WTC11 (cell line): ENCODE results near the gene TUSC7. TPM values are rescaled to one million over a fixed set of nuclear protein-coding genes. Genes with fewer than 3 reads are reported as not detected.

Experiments
- ATAC-seq: fragments of 200-7000 bp; cut with Tn5 transposase; 2 replicates; pipeline ENCODE4 v1.10.0; 2021; ENCODE audit warnings: mild to moderate bottlenecking, moderate library complexity
- CTCF ChIA-PET: fragments of 300-600 bp; sonication (Branson Sonifier 250); formaldehyde crosslinking; loops from one replicate; lab custom pipeline; 2021; ENCODE audit warnings: antibody characterized with exemption; lab: Charles Lee
- POLR2A ChIA-PET: fragments of 350-600 bp; sonication (Branson Sonifier 250); formaldehyde crosslinking; loops from one replicate; lab custom pipeline; 2021; ENCODE audit warnings: antibody characterized with exemption; lab: Charles Lee
- DNase-seq: peaks from one replicate; pipeline ENCODE4 v3.0.0; 2021; ENCODE audit warnings: low spot score
- H3K27ac Mint-ChIP-seq: 2 replicates; pipeline ENCODE4 v1.8.0; 2021; ENCODE audit warnings: mixed read lengths
- H3K27me3 Mint-ChIP-seq: 2 replicates; pipeline ENCODE4 v1.8.0; 2021; ENCODE audit warnings: low read depth, mild to moderate bottlenecking, moderate library complexity, mixed read lengths
- H3K36me3 Mint-ChIP-seq: 2 replicates; pipeline ENCODE4 v1.8.0; 2021; ENCODE audit warnings: mixed read lengths
- H3K4me1 Mint-ChIP-seq: 2 replicates; pipeline ENCODE4 v1.8.0; 2022; ENCODE audit warnings: mixed read lengths
- H3K4me3 Mint-ChIP-seq: 2 replicates; pipeline ENCODE4 v1.8.0; 2021; ENCODE audit warnings: mild to moderate bottlenecking, moderate library complexity, mixed read lengths
- H3K9me3 Mint-ChIP-seq: 2 replicates; pipeline ENCODE4 v1.8.0; 2021; ENCODE audit warnings: mixed read lengths
- CREB1 ChIP-seq: sonication (generic); formaldehyde crosslinking; IDR thresholded peaks from 2 replicates; pipeline ENCODE4 v1.8.0; 2023; ENCODE audit warnings: mild to moderate bottlenecking, missing genetic modification reagents
- EMX1 ChIP-seq: fragments of 250-450 bp; sonication (Bioruptor Pico); IDR thresholded peaks from 2 replicates; pipeline ENCODE4 v1.8.0; 2021; ENCODE audit warnings: mild to moderate bottlenecking
- HMGA2 ChIP-seq: fragments of 250-450 bp; sonication (Bioruptor Pico); IDR thresholded peaks from 2 replicates; pipeline ENCODE4 v1.4.0; 2021; ENCODE audit warnings: mild to moderate bottlenecking, moderate library complexity
- NR2C2 ChIP-seq: sonication (generic); formaldehyde crosslinking; IDR thresholded peaks from 2 replicates; pipeline ENCODE4 v1.8.0; 2022; ENCODE audit warnings: mild to moderate bottlenecking, missing genetic modification reagents
- SP1 ChIP-seq: sonication (generic); formaldehyde crosslinking; conservative IDR thresholded peaks from 2 replicates; pipeline ENCODE4 v1.8.1; 2022; ENCODE audit warnings: missing genetic modification reagents
- STAT6 ChIP-seq: sonication (generic); formaldehyde crosslinking; conservative IDR thresholded peaks from 2 replicates; pipeline ENCODE4 v1.8.1; 2023; ENCODE audit warnings: mild to moderate bottlenecking, low read depth, missing genetic modification reagents, moderate library complexity
- TEAD4 ChIP-seq: sonication (generic); formaldehyde crosslinking; IDR thresholded peaks from 2 replicates; pipeline ENCODE4 v1.8.0; 2022; ENCODE audit warnings: mild to moderate bottlenecking, missing genetic modification reagents
- ZBTB21 ChIP-seq: sonication (generic); formaldehyde crosslinking; IDR thresholded peaks from 2 replicates; pipeline ENCODE4 v1.8.1; 2023; ENCODE audit warnings: mild to moderate bottlenecking, missing genetic modification reagents, borderline replicate concordance
- ZNF121 ChIP-seq: sonication (generic); formaldehyde crosslinking; IDR thresholded peaks from 2 replicates; pipeline ENCODE4 v1.8.0; 2023; ENCODE audit warnings: missing genetic modification reagents
- ZNF219 ChIP-seq: sonication (generic); formaldehyde crosslinking; IDR thresholded peaks from 2 replicates; pipeline ENCODE4 v1.8.0; 2023; ENCODE audit warnings: missing genetic modification reagents, mild to moderate bottlenecking, borderline replicate concordance
- ZNF281 ChIP-seq: sonication (generic); formaldehyde crosslinking; IDR thresholded peaks from 2 replicates; pipeline ENCODE4 v1.8.0; 2023; ENCODE audit warnings: mild to moderate bottlenecking, missing genetic modification reagents
- ZNF396 ChIP-seq: fragments of 250-450 bp; sonication (Bioruptor Pico); IDR thresholded peaks from 2 replicates; pipeline ENCODE4 v1.8.0; 2021; ENCODE audit warnings: mild to moderate bottlenecking, moderate library complexity, borderline replicate concordance
- total RNA-seq: library from RNA; stranded (reverse); gene quantifications from 3 replicates; pipeline ENCODE4 v1.2.3, GENCODE V29; 2021
- TF ChIP-seq, protein P1 (sequence below): sonication (generic); formaldehyde crosslinking; IDR thresholded peaks from 2 replicates; pipeline ENCODE4 v1.8.1; 2022; ENCODE audit warnings: low read depth, missing genetic modification reagents, borderline replicate concordance
- TF ChIP-seq, protein P2 (sequence below): sonication (generic); formaldehyde crosslinking; conservative IDR thresholded peaks from 2 replicates; pipeline ENCODE4 v1.8.1; 2022; ENCODE audit warnings: mild to moderate bottlenecking, missing genetic modification reagents
- TF ChIP-seq, protein P3 (sequence below): sonication (generic); formaldehyde crosslinking; IDR thresholded peaks from 2 replicates; pipeline ENCODE4 v1.8.0; 2023; ENCODE audit warnings: missing genetic modification reagents, mild to moderate bottlenecking, borderline replicate concordance

The TUSC7 gene
- total RNA-seq, 1 experiment from 2014 or later: not detected

DNA sequence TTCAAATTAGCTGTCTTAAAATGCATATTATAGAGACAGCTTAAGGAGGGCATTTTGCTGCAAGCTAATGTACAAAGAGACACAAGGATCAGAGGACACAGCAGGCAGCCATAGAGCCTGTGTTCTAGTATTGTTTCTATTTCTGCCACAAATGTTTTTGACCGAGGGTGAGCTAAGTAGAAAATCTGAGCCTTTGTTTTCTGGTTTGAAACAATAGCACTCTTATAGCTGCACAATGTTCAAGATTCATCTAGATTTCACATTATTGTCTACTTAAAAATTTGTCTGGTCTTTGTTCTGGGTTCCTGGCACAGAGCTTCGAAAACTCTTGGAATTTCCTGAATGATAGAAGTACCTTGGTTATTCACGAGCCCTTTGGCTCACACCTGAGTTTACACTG, 40.0 kb upstream of the TUSC7 start:
- ATAC-seq (no peak), DNase-seq (no peak)
- Mint-ChIP-seq H3K9me3 (peaks cover 3% of the 10 kb centered on the region; the same call in 1 of the 2 replicates), H3K36me3 (no peaks in the 10 kb centered on the region), H3K27me3 (no peaks in the 10 kb centered on the region), H3K27ac (no peak overlapping the region), H3K4me3 (no peak overlapping the region), H3K4me1 (peaks cover 15% of the 10 kb centered on the region)
- ChIA-PET CTCF (interaction anchor here (1.0 kb wide), 1 partner anchor 101 kb away, joined by 3 read pairs; no protein-coding TSS in a partner anchor), POLR2A (interaction anchor here (0.6 kb wide), 1 partner anchor 797 kb away, joined by 4 read pairs; no protein-coding TSS in a partner anchor)
- TF ChIP-seq ZNF281 (CRISPR knock-in tag): no peak
- no peak for TF ChIP-seq ZBTB21 (CRISPR knock-in tag)
- TF ChIP-seq CREB1 (CRISPR knock-in tag): no peak
- no peak for TF ChIP-seq TEAD4 (CRISPR knock-in tag)
- TF ChIP-seq ZNF219 (CRISPR knock-in tag): no peak
- TF ChIP-seq STAT6: no peak
- TF ChIP-seq, protein P1, sequence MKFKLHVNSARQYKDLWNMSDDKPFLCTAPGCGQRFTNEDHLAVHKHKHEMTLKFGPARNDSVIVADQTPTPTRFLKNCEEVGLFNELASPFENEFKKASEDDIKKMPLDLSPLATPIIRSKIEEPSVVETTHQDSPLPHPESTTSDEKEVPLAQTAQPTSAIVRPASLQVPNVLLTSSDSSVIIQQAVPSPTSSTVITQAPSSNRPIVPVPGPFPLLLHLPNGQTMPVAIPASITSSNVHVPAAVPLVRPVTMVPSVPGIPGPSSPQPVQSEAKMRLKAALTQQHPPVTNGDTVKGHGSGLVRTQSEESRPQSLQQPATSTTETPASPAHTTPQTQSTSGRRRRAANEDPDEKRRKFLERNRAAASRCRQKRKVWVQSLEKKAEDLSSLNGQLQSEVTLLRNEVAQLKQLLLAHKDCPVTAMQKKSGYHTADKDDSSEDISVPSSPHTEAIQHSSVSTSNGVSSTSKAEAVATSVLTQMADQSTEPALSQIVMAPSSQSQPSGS (CRISPR knock-in tag): no peak

DNA sequence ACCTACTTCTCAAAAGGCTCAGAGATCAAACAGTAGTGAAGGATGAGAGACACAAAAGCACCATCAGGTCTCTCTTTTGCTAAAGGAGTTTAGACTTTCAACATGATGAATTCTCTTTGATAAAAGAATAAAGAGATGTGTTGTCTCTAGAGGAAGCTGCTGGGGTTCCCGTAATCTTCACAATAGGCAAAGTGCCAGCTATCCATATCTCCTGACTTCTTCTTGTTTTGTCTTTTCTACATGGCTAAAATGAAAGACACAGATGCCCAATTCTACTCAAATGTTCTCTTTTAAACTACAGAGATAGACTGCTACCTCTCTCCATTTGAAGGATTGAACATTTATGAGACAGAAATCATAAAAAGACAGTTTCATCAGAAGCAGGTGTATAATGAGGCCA, 38.4 kb upstream of the TUSC7 start:
- Mint-ChIP-seq H3K36me3 (no peaks in the 10 kb centered on the region), H3K4me1 (peaks cover 15% of the 10 kb centered on the region), H3K9me3 (peaks cover 3% of the 10 kb centered on the region; the same call in 1 of the 2 replicates), H3K4me3 (no peak overlapping the region), H3K27ac (no peak overlapping the region), H3K27me3 (no peaks in the 10 kb centered on the region)
- TF ChIP-seq EMX1 (no peak), ZNF396 (CRISPR knock-in tag) (no peak), SP1 (CRISPR knock-in tag) (no peak), HMGA2 (no peak), ZNF121 (CRISPR knock-in tag) (no peak), NR2C2 (CRISPR knock-in tag) (no peak)
- TF ChIP-seq, protein P2, sequence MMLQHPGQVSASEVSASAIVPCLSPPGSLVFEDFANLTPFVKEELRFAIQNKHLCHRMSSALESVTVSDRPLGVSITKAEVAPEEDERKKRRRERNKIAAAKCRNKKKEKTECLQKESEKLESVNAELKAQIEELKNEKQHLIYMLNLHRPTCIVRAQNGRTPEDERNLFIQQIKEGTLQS (CRISPR knock-in tag): no peak
- TF ChIP-seq, protein P3, sequence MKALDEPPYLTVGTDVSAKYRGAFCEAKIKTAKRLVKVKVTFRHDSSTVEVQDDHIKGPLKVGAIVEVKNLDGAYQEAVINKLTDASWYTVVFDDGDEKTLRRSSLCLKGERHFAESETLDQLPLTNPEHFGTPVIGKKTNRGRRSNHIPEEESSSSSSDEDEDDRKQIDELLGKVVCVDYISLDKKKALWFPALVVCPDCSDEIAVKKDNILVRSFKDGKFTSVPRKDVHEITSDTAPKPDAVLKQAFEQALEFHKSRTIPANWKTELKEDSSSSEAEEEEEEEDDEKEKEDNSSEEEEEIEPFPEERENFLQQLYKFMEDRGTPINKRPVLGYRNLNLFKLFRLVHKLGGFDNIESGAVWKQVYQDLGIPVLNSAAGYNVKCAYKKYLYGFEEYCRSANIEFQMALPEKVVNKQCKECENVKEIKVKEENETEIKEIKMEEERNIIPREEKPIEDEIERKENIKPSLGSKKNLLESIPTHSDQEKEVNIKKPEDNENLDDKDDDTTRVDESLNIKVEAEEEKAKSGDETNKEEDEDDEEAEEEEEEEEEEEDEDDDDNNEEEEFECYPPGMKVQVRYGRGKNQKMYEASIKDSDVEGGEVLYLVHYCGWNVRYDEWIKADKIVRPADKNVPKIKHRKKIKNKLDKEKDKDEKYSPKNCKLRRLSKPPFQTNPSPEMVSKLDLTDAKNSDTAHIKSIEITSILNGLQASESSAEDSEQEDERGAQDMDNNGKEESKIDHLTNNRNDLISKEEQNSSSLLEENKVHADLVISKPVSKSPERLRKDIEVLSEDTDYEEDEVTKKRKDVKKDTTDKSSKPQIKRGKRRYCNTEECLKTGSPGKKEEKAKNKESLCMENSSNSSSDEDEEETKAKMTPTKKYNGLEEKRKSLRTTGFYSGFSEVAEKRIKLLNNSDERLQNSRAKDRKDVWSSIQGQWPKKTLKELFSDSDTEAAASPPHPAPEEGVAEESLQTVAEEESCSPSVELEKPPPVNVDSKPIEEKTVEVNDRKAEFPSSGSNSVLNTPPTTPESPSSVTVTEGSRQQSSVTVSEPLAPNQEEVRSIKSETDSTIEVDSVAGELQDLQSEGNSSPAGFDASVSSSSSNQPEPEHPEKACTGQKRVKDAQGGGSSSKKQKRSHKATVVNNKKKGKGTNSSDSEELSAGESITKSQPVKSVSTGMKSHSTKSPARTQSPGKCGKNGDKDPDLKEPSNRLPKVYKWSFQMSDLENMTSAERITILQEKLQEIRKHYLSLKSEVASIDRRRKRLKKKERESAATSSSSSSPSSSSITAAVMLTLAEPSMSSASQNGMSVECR: no peak
- no peak for DNase-seq
- ChIA-PET POLR2A (no interaction called here), CTCF (no interaction called here)
- no peak for ATAC-seq
